ENCODE results near the gene PCDHGA6.

PCDHGA6 gene

GRCh38 chr5:141363952-141364660 lies 9.6 kb upstream of the PCDHGA6 start, which contains the start of gene PCDHGA5:
Gene PCDHGA5 (plus strand): TSS chr5:141364162. CDS start chr5:141364331, 169 bp downstream.
- TF ChIP-seq ZNF8 (CRISPR knock-in tag; IDR thresholded peaks at IDR 0.05) (no peak), ESRRG (CRISPR knock-in tag; IDR thresholded peaks at IDR 0.05) (no peak)
- no peak for ATAC-seq

GRCh38 chr5:141366016-141366896 lies 7.4 kb upstream of the PCDHGA6 start:
- TF ChIP-seq TSHZ2 (CRISPR knock-in tag; IDR thresholded peaks at IDR 0.05) = no peak
- no peak for TF ChIP-seq RARB (CRISPR knock-in tag; IDR thresholded peaks at IDR 0.05)
- TF ChIP-seq, protein P1, sequence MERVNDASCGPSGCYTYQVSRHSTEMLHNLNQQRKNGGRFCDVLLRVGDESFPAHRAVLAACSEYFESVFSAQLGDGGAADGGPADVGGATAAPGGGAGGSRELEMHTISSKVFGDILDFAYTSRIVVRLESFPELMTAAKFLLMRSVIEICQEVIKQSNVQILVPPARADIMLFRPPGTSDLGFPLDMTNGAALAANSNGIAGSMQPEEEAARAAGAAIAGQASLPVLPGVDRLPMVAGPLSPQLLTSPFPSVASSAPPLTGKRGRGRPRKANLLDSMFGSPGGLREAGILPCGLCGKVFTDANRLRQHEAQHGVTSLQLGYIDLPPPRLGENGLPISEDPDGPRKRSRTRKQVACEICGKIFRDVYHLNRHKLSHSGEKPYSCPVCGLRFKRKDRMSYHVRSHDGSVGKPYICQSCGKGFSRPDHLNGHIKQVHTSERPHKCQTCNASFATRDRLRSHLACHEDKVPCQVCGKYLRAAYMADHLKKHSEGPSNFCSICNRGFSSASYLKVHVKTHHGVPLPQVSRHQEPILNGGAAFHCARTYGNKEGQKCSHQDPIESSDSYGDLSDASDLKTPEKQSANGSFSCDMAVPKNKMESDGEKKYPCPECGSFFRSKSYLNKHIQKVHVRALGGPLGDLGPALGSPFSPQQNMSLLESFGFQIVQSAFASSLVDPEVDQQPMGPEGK (CRISPR knock-in tag; IDR thresholded peaks at IDR 0.05; ENCODE audit: borderline replicate concordance) = no peak
- TF ChIP-seq CSRNP3 (CRISPR knock-in tag; IDR thresholded peaks at IDR 0.05) = no peak
- no peak for TF ChIP-seq SNAI2 (CRISPR knock-in tag; IDR thresholded peaks at IDR 0.05)
- TF ChIP-seq ZC3H10 (CRISPR knock-in tag; IDR thresholded peaks at IDR 0.05) = no peak
- TF ChIP-seq TOX (CRISPR knock-in tag; IDR thresholded peaks at IDR 0.05; ENCODE audit: borderline replicate concordance) = no peak
- no peak for TF ChIP-seq ZNF70 (CRISPR knock-in tag; IDR thresholded peaks at IDR 0.05)
- TF ChIP-seq PPARA (CRISPR knock-in tag; IDR thresholded peaks at IDR 0.05; ENCODE audit: borderline replicate concordance) = no peak
- no peak for ATAC-seq

DNA sequence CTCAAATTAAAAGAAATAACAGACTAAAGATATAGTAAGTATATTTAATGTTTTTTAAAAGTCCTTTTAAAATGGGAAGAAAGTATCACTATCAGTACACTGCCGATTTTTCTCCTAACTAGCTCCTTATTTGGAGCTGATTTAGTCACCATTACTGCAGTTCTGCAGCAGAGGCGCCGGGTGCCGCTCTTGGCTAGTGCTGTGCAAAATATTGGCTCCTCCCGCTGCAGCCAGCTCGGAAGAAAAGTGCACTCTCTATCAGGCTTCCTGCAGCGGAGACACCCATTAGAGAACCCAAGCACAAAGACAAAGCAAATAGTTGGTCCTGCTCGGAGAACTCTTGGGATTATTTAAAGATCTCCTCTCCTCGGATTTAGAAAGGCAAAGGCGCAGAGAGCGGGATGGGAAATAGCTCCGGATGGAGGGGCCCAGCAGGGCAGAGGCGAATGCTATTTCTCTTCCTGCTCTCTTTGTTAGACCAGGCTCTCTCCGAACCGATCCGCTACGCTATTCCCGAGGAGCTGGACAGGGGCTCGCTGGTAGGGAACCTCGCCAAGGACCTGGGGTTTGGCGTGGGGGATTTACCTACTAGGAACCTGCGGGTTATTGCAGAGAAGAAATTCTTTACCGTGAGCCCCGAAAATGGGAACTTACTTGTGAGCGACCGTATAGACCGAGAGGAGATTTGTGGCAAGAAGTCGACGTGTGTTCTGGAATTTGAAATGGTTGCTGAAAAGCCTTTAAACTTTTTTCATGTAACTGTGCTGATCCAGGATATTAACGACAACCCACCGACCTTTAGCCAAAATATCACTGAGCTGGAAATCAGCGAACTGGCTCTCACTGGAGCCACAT lies 3.5 kb upstream of the PCDHGA6 start, which contains the start of gene PCDHGB3:
TSS of gene PCDHGB3 (plus strand) at position 249 of the 855 bp plus-strand sequence. CDS start at position 402, 153 bp downstream.
- TF ChIP-seq CSDC2 (CRISPR knock-in tag; IDR thresholded peaks at IDR 0.05) = no peak
- no peak for TF ChIP-seq ZNF8 (CRISPR knock-in tag; IDR thresholded peaks at IDR 0.05)
- no peak for TF ChIP-seq TOX (CRISPR knock-in tag; IDR thresholded peaks at IDR 0.05; ENCODE audit: borderline replicate concordance)
- no peak for TF ChIP-seq GLIS3 (CRISPR knock-in tag; IDR thresholded peaks at IDR 0.05)
- TF ChIP-seq ZFP30 (CRISPR knock-in tag; IDR thresholded peaks at IDR 0.05) = no peak
- no peak for TF ChIP-seq ISL1 (CRISPR knock-in tag; IDR thresholded peaks at IDR 0.05)
- no peak for TF ChIP-seq ZNF565 (CRISPR knock-in tag; conservative IDR thresholded peaks at IDR 0.05; ENCODE audit: low read depth)
- TF ChIP-seq TSHZ2 (CRISPR knock-in tag; IDR thresholded peaks at IDR 0.05) = no peak
- no peak for TF ChIP-seq OSR1 (CRISPR knock-in tag; IDR thresholded peaks at IDR 0.05)
- TF ChIP-seq, protein P1 (CRISPR knock-in tag; IDR thresholded peaks at IDR 0.05; ENCODE audit: borderline replicate concordance) = no peak
- TF ChIP-seq ARNTL (CRISPR knock-in tag; IDR thresholded peaks at IDR 0.05; ENCODE audit: borderline replicate concordance, low read depth) = no peak
- TF ChIP-seq, protein P2, sequence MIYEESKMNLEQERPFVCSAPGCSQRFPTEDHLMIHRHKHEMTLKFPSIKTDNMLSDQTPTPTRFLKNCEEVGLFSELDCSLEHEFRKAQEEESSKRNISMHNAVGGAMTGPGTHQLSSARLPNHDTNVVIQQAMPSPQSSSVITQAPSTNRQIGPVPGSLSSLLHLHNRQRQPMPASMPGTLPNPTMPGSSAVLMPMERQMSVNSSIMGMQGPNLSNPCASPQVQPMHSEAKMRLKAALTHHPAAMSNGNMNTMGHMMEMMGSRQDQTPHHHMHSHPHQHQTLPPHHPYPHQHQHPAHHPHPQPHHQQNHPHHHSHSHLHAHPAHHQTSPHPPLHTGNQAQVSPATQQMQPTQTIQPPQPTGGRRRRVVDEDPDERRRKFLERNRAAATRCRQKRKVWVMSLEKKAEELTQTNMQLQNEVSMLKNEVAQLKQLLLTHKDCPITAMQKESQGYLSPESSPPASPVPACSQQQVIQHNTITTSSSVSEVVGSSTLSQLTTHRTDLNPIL (CRISPR knock-in tag; IDR thresholded peaks at IDR 0.05; ENCODE audit: low read depth) = no peak
- TF ChIP-seq ZC3H10 (CRISPR knock-in tag; IDR thresholded peaks at IDR 0.05) = no peak
- TF ChIP-seq PPARA (CRISPR knock-in tag; IDR thresholded peaks at IDR 0.05; ENCODE audit: borderline replicate concordance) = no peak
- no peak for TF ChIP-seq CSRNP3 (CRISPR knock-in tag; IDR thresholded peaks at IDR 0.05)
- TF ChIP-seq RARB (CRISPR knock-in tag; IDR thresholded peaks at IDR 0.05) = no peak
- TF ChIP-seq ESRRG (CRISPR knock-in tag; IDR thresholded peaks at IDR 0.05) = no peak
- ATAC-seq = no peak
